HG02973 (cell line): ENCODE results near the gene PER3.

Source experiments
- ATAC-seq: cut with Tn5 transposase; IDR thresholded peaks from one replicate; pipeline ENCODE4 v1.9.1; 2021; ENCODE audit warnings: moderate library complexity; ENCODE audit not compliant: unreplicated experiment

Gene PER3

GRCh38 chr1:7869136-7869920 lies 85.2 kb downstream of the PER3 start:
- no peak for ATAC-seq

GRCh38 chr1:7871136-7871535 lies 87.0 kb downstream of the PER3 start:
- no peak for ATAC-seq

GRCh38 chr1:7873801-7874795 lies 90.0 kb downstream of the PER3 start:
- ATAC-seq = no peak

GRCh38 chr1:7878027-7878426 lies 93.9 kb downstream of the PER3 start:
- ATAC-seq = no peak

- ATAC-seq = no peak
Observed at GRCh38 chr1:7879228-7879627, 95.1 kb downstream of the PER3 start.

GRCh38 chr1:7884757-7885156 lies 100.7 kb downstream of the PER3 start:
- no peak for ATAC-seq

- ATAC-seq = no peak
Observed at GRCh38 chr1:7885513-7886404, 101.7 kb downstream of the PER3 start.

- ATAC-seq = no peak
Observed at GRCh38 chr1:7886405-7886745, 102.3 kb downstream of the PER3 start.

GRCh38 chr1:7888248-7889081 lies 104.4 kb downstream of the PER3 start:
- ATAC-seq = no peak

GRCh38 chr1:7890853-7891252 lies 106.8 kb downstream of the PER3 start:
- no peak for ATAC-seq

- no peak for ATAC-seq
Observed at GRCh38 chr1:7891804-7892203, 107.7 kb downstream of the PER3 start.

GRCh38 chr1:7893529-7894180 lies 109.6 kb downstream of the PER3 start:
- no peak for ATAC-seq
